Right cardiac atrium (tissue), 5 donors: ENCODE results near the gene ART4. TPM values are rescaled to one million over a fixed set of nuclear protein-coding genes. Genes with fewer than 3 reads are reported as not detected.

Source experiments
- ATAC-seq, 2 donors: fragments of 200-7000 bp; cut with Tn5 transposase; one replicate each; pipeline versions ENCODE4 v1.8.0 to v1.9.1; 2020; ENCODE audit warnings: moderate library complexity in 2 of 2, mild to moderate bottlenecking in 1 of 2
- DNase-seq, 3 donors: peaks; one replicate each; pipeline ENCODE4 v3.0.0-alpha.2; 2020
- H3K27ac ChIP-seq: one replicate; pipeline ENCODE4 v1.5.1; 2013; ENCODE audit warnings: mild to moderate bottlenecking, low read length, control low read depth, moderate library complexity
- H3K27me3 ChIP-seq: one replicate; pipeline ENCODE4 v1.6.1; 2013; ENCODE audit not compliant: control insufficient read depth, insufficient read depth
- H3K4me1 ChIP-seq: one replicate; pipeline ENCODE4 v1.6.1; 2013; ENCODE audit warnings: low read length; ENCODE audit not compliant: control insufficient read depth, insufficient read depth
- H3K4me3 ChIP-seq: one replicate; pipeline ENCODE4 v1.5.1; 2013; ENCODE audit warnings: low read length, control low read depth
- H3K9me3 ChIP-seq: one replicate; pipeline ENCODE4 v1.6.1; 2013; ENCODE audit warnings: low read length; ENCODE audit not compliant: control insufficient read depth
- WGBS: extraction: QIAGEN DNeasy Blood & Tissue Kit; methylation state at CpG from one replicate; pipeline ENCODE4 v1.1.7; 2013; 5-methylcytosine and 5-hydroxymethylcytosine counted together
- intact Hi-C, 4 donors: fragments of 100-400 bp; cut with DNase I; formaldehyde crosslinking; loops; one replicate each; pipeline versions ENCODE4 v1.11.0 to v1.14.0; 2022 to 2023
- polyA plus RNA-seq: library from polyadenylated mRNA; stranded (reverse); fragments of 200-250 nt; gene quantifications from one replicate; pipeline ENCODE4 v1.2.3, GENCODE V29; 2013
- total RNA-seq, 4 donors: library from RNA; stranded (reverse); fragmentation: NEBNext Ultra II Directional; extraction: Animal tissue kit (Norgen Biotek cat#: 25700); gene quantifications; one replicate each; pipeline ENCODE4 v1.2.1, GENCODE V29; 2021
- donor health status: healthy with polysubstance abuse.
- donor health status: DM: no; HTN: yes; CAD: no.
- donor health status: DM: no; HTN: no; CAD: no.
- donor health status: DM: no; HTN: yes; CAD: no; lungs with severe emphysema.
- donor health status: DM: yes; HTN: yes; CAD: no.

Gene ART4
- total and polyA plus RNA-seq, 5 donors, result 6.8 to 13.2 (median 9.9) TPM

GRCh38 chr12:14878488-14878887 is 35.2 kb upstream of the ART4 start:
- 75% methylated on average over 1 of the region's 1 CpG for WGBS
- Histone ChIP-seq H3K4me3 (no peak overlapping the region), H3K27ac (no peak overlapping the region), H3K4me1 (no peaks in the 10 kb centered on the region), H3K9me3 (no peaks in the 10 kb centered on the region), H3K27me3 (no peaks in the 10 kb centered on the region)
- no peak for ATAC-seq
- DNase-seq, result no peak
- intact Hi-C loops, result no loop called here

GRCh38 chr12:14876833-14877232 is 33.5 kb upstream of the ART4 start:
- H3K4me3 ChIP-seq, result no peak overlapping the region
- no peaks in the 10 kb centered on the region for H3K4me1 ChIP-seq
- no peaks in the 10 kb centered on the region for H3K9me3 ChIP-seq
- intact Hi-C loops, result no loop called here
- ATAC-seq (no peak), DNase-seq (no peak)
- no peak overlapping the region for H3K27ac ChIP-seq
- no peaks in the 10 kb centered on the region for H3K27me3 ChIP-seq
- 91% methylated on average over 2 of the region's 2 CpGs for WGBS

- Histone ChIP-seq H3K27me3 (no peaks in the 10 kb centered on the region), H3K9me3 (no peaks in the 10 kb centered on the region), H3K4me3 (no peak overlapping the region), H3K27ac (no peak overlapping the region), H3K4me1 (no peaks in the 10 kb centered on the region)
- ATAC-seq, result no peak
- 76% methylated on average over 3 of the region's 3 CpGs for WGBS
- DNase-seq, result no peak
- intact Hi-C loops, result no loop called here
Observed at GRCh38 chr12:14874882-14875281, 31.6 kb upstream of the ART4 start.

GRCh38 chr12:14873440-14874185 is 30.3 kb upstream of the ART4 start:
- H3K27me3 ChIP-seq, result no peaks in the 10 kb centered on the region
- H3K9me3 ChIP-seq, result no peaks in the 10 kb centered on the region
- no peaks in the 10 kb centered on the region for H3K4me1 ChIP-seq
- no peak overlapping the region for H3K4me3 ChIP-seq
- intact Hi-C loops, result no loop called here
- WGBS, result 35% methylated on average over 1 of the region's 1 CpG
- DNase-seq, result no peak
- no peak for ATAC-seq
- H3K27ac ChIP-seq, result no peak overlapping the region

GRCh38 chr12:14871886-14872285 is 28.6 kb upstream of the ART4 start:
- H3K4me3 ChIP-seq, result no peak overlapping the region
- no peak for ATAC-seq
- intact Hi-C loops, result no loop called here
- no peak for DNase-seq
- 91% methylated on average over 1 of the region's 1 CpG for WGBS
- no peaks in the 10 kb centered on the region for H3K9me3 ChIP-seq
- H3K27me3 ChIP-seq, result no peaks in the 10 kb centered on the region
- H3K27ac ChIP-seq, result no peak overlapping the region
- no peaks in the 10 kb centered on the region for H3K4me1 ChIP-seq

GRCh38 chr12:14871247-14871646 is 27.9 kb upstream of the ART4 start:
- Histone ChIP-seq H3K9me3 (no peaks in the 10 kb centered on the region), H3K4me3 (no peak overlapping the region), H3K4me1 (no peaks in the 10 kb centered on the region), H3K27ac (no peak overlapping the region), H3K27me3 (no peaks in the 10 kb centered on the region)
- intact Hi-C loops, result no loop called here
- no peak for DNase-seq
- 97% methylated on average over 1 of the region's 1 CpG for WGBS
- no peak for ATAC-seq

- ATAC-seq, result no peak
- Histone ChIP-seq H3K27ac (no peak overlapping the region), H3K9me3 (no peaks in the 10 kb centered on the region), H3K4me3 (no peak overlapping the region), H3K27me3 (no peaks in the 10 kb centered on the region), H3K4me1 (no peaks in the 10 kb centered on the region)
- intact Hi-C loops, result no loop called here
- peak in 2 of 3 donors; percentile 21 to 45 for DNase-seq
- WGBS, result 96% methylated on average over 3 of the region's 3 CpGs
Observed at GRCh38 chr12:14868916-14869506, 25.7 kb upstream of the ART4 start.

- no peaks in the 10 kb centered on the region for H3K9me3 ChIP-seq
- no peak overlapping the region for H3K4me3 ChIP-seq
- no peak overlapping the region for H3K27ac ChIP-seq
- intact Hi-C loops, result no loop called here
- H3K27me3 ChIP-seq, result no peaks in the 10 kb centered on the region
- H3K4me1 ChIP-seq, result no peaks in the 10 kb centered on the region
- no peak for DNase-seq
- no peak for ATAC-seq
Observed at GRCh38 chr12:14860490-14860889, 17.2 kb upstream of the ART4 start.

GRCh38 chr12:14858513-14858912 is 15.2 kb upstream of the ART4 start:
- DNase-seq, result no peak
- Histone ChIP-seq H3K27ac (no peak overlapping the region), H3K9me3 (no peaks in the 10 kb centered on the region), H3K4me3 (no peak overlapping the region), H3K27me3 (no peaks in the 10 kb centered on the region), H3K4me1 (no peaks in the 10 kb centered on the region)
- ATAC-seq, result no peak
- 95% methylated on average over 1 of the region's 1 CpG for WGBS
- intact Hi-C loops, result no loop called here

- Histone ChIP-seq H3K4me3 (no peak overlapping the region), H3K27ac (no peak overlapping the region), H3K4me1 (peaks cover under 1% of the 10 kb centered on the region), H3K27me3 (no peaks in the 10 kb centered on the region), H3K9me3 (no peaks in the 10 kb centered on the region)
- 55% methylated on average over 6 of the region's 6 CpGs for WGBS
- intact Hi-C loops, result loop anchor here in 1 of 4 donors (5.0 kb wide), 1 partner anchor 33 kb away; the partner anchor contains the start of gene MGP
- DNase-seq (no peak), ATAC-seq (no peak)
Observed at GRCh38 chr12:14854586-14855183, 11.4 kb upstream of the ART4 start.

- Histone ChIP-seq H3K4me3 (no peak overlapping the region), H3K27ac (peak overlapping the region; percentile 36), H3K4me1 (peaks cover 1% of the 10 kb centered on the region), H3K9me3 (no peaks in the 10 kb centered on the region), H3K27me3 (no peaks in the 10 kb centered on the region)
- intact Hi-C loops, result loop anchor here in 1 of 4 donors (5.0 kb wide), 1 partner anchor 33 kb away; the partner anchor contains the start of gene MGP
- peak in 2 of 3 donors; percentile 53 to 58 for DNase-seq
- peak; percentile 39 to 51 for ATAC-seq
- 26% methylated on average over 3 of the region's 3 CpGs for WGBS
Observed at GRCh38 chr12:14853961-14854360, 10.6 kb upstream of the ART4 start.
